ENCODE data around the gene PRKN.

The PRKN gene

DNA sequence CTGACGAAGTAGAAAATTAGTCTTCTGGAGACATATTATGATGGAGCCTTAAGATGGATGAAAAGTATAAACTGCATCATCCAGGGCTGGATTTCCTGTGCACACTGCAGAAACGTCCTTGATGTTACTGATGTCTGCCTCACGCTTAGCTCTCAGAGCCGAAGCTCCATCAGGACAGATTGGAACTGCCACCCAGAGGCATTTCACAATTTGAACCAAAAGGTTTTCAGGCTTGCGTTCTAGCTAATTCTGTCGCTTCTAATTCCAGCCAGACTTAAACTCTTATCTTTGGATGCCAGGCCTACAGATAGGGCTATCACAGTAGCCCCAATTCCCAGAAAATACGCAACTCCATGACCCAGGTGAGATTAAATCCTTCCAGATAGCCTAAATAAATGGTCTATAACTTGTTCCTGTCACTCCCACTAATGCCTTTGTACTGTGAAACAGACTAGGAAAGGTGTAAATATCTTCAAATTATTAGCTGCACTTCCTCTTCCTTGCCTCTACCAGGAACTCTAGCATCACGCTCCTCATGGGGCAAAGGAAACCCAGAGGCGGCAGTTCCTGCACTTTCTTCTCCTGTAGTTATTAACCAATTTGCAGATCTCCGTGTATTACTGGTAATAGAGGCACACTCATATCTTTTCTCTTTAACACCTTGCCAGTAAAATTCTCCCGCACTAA, 634.6 kb downstream of the PRKN start:
- ATAC-seq (ENCODE audit: insufficient read depth, low read depth) (no peak), DNase-seq (no peak)
- H3K4me2 ChIP-seq (ENCODE audit: insufficient read depth, low read length) = no peak overlapping the region
- no peaks in the 10 kb centered on the region for H4K20me1 ChIP-seq (ENCODE audit: insufficient read depth, low read length)
- no peak overlapping the region for H2AFZ ChIP-seq (ENCODE audit: low read depth, low read length)
- TF ChIP-seq EZH2 (IDR thresholded peaks at IDR 0.05; ENCODE audit: borderline replicate concordance, low read depth, low read length, severe bottlenecking) = no peak
- TF ChIP-seq, protein P1, sequence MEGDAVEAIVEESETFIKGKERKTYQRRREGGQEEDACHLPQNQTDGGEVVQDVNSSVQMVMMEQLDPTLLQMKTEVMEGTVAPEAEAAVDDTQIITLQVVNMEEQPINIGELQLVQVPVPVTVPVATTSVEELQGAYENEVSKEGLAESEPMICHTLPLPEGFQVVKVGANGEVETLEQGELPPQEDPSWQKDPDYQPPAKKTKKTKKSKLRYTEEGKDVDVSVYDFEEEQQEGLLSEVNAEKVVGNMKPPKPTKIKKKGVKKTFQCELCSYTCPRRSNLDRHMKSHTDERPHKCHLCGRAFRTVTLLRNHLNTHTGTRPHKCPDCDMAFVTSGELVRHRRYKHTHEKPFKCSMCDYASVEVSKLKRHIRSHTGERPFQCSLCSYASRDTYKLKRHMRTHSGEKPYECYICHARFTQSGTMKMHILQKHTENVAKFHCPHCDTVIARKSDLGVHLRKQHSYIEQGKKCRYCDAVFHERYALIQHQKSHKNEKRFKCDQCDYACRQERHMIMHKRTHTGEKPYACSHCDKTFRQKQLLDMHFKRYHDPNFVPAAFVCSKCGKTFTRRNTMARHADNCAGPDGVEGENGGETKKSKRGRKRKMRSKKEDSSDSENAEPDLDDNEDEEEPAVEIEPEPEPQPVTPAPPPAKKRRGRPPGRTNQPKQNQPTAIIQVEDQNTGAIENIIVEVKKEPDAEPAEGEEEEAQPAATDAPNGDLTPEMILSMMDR (IDR thresholded peaks at IDR 0.05; ENCODE audit: borderline replicate concordance, extremely low read depth, low read length, poor library complexity, severe bottlenecking) = no peak
- no peaks in the 10 kb centered on the region for H3K79me2 ChIP-seq (ENCODE audit: insufficient read depth, low read length)
- H3K4me3 ChIP-seq (ENCODE audit: low read depth in 1 of 2, low read length in 2 of 2) = no peak overlapping the region
- no peaks in the 10 kb centered on the region for H3K27me3 ChIP-seq (ENCODE audit: insufficient read depth, low read length, poor library complexity)
- H3K27ac ChIP-seq (ENCODE audit: low read length) = no peak overlapping the region
- H3K9me3 ChIP-seq (ENCODE audit: insufficient read depth, low read length, severe bottlenecking) = no peaks in the 10 kb centered on the region
- H3K9ac ChIP-seq (ENCODE audit: low read depth, low read length) = no peak overlapping the region
- no peaks in the 10 kb centered on the region for H3K36me3 ChIP-seq (ENCODE audit: insufficient read depth, low read length)
- no peaks in the 10 kb centered on the region for H3K4me1 ChIP-seq (ENCODE audit: insufficient read depth, low read length)

DNA sequence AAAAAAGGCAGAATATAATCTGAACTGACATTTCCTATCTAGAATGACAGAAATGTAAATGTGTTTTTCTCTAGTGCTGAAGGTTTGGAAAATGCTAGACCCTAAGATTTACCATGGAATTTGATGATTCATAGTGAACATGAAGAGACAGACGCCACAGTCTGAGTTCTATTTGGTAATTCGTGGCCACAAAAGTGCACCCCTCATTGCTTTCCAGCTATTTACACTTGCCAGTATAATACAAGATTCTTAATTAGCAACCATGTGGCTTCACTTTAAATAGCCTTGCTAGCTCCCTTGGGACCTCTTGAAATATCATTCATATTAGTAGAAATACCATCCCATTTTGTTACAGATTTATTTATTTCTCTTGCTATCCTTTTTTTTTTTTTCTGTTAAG, 636.8 kb downstream of the PRKN start:
- Histone ChIP-seq H3K4me2 (ENCODE audit: insufficient read depth, low read length) (no peak overlapping the region), H3K9me3 (ENCODE audit: insufficient read depth, low read length, severe bottlenecking) (no peaks in the 10 kb centered on the region), H3K4me3 (ENCODE audit: low read depth in 1 of 2, low read length in 2 of 2) (no peak overlapping the region), H3K36me3 (ENCODE audit: insufficient read depth, low read length) (no peaks in the 10 kb centered on the region), H3K27ac (ENCODE audit: low read length) (no peak overlapping the region), H3K4me1 (ENCODE audit: insufficient read depth, low read length) (no peaks in the 10 kb centered on the region), H3K79me2 (ENCODE audit: insufficient read depth, low read length) (no peaks in the 10 kb centered on the region), H4K20me1 (ENCODE audit: insufficient read depth, low read length) (no peaks in the 10 kb centered on the region), H3K9ac (ENCODE audit: low read depth, low read length) (no peak overlapping the region), H2AFZ (ENCODE audit: low read depth, low read length) (no peak overlapping the region), H3K27me3 (ENCODE audit: insufficient read depth, low read length, poor library complexity) (no peaks in the 10 kb centered on the region)
- ATAC-seq (ENCODE audit: insufficient read depth, low read depth) (no peak), DNase-seq (no peak)
- no peak for TF ChIP-seq EZH2 (IDR thresholded peaks at IDR 0.05; ENCODE audit: borderline replicate concordance, low read depth, low read length, severe bottlenecking)
- TF ChIP-seq, protein P1 (IDR thresholded peaks at IDR 0.05; ENCODE audit: borderline replicate concordance, extremely low read depth, low read length, poor library complexity, severe bottlenecking) = no peak

DNA sequence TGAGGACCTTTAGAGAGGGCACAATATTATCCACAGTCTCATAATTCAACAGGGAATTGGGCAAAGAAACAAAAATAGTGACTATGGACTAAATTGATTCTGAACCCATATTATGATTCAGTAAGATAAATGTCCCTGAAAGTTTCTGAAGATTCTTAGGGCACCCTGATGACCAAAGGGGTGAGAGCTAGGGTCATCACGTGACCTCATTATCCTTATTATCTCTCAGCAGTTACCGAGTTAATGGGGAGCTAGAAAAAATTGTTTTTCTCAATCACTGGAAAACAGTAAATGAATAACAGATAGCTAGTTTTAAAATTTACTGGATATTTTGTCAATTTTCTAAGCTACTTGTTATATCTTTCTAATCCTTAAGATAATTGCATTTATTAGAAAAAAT, 639.5 kb downstream of the PRKN start:
- no peak for ATAC-seq (ENCODE audit: insufficient read depth, low read depth)
- no peaks in the 10 kb centered on the region for H3K4me1 ChIP-seq (ENCODE audit: insufficient read depth, low read length)

More for the DNA sequence above, 639.5 kb downstream of the PRKN start:
- DNase-seq = no peak
- Histone ChIP-seq H3K9ac (ENCODE audit: low read depth, low read length) (no peak overlapping the region), H3K9me3 (ENCODE audit: insufficient read depth, low read length, severe bottlenecking) (no peaks in the 10 kb centered on the region), H3K4me3 (ENCODE audit: low read depth in 1 of 2, low read length in 2 of 2) (no peak overlapping the region), H3K27me3 (ENCODE audit: insufficient read depth, low read length, poor library complexity) (no peaks in the 10 kb centered on the region), H3K36me3 (ENCODE audit: insufficient read depth, low read length) (no peaks in the 10 kb centered on the region), H2AFZ (ENCODE audit: low read depth, low read length) (no peak overlapping the region), H3K27ac (ENCODE audit: low read length) (no peak overlapping the region), H3K79me2 (ENCODE audit: insufficient read depth, low read length) (no peaks in the 10 kb centered on the region), H4K20me1 (ENCODE audit: insufficient read depth, low read length) (no peaks in the 10 kb centered on the region), H3K4me2 (ENCODE audit: insufficient read depth, low read length) (no peak overlapping the region)
- TF ChIP-seq, protein P1 (IDR thresholded peaks at IDR 0.05; ENCODE audit: borderline replicate concordance, extremely low read depth, low read length, poor library complexity, severe bottlenecking) = no peak
- TF ChIP-seq EZH2 (IDR thresholded peaks at IDR 0.05; ENCODE audit: borderline replicate concordance, low read depth, low read length, severe bottlenecking) = no peak

All from DND-41 (cell line).